ENCODE results near the gene ELF1. TPM values are rescaled to one million over a fixed set of nuclear protein-coding genes. Genes with fewer than 3 reads are reported as not detected.

Gene ELF1
- total and polyA plus RNA-seq, 4 donors, result 20.7 to 41.3 (median 33.8) TPM

DNA sequence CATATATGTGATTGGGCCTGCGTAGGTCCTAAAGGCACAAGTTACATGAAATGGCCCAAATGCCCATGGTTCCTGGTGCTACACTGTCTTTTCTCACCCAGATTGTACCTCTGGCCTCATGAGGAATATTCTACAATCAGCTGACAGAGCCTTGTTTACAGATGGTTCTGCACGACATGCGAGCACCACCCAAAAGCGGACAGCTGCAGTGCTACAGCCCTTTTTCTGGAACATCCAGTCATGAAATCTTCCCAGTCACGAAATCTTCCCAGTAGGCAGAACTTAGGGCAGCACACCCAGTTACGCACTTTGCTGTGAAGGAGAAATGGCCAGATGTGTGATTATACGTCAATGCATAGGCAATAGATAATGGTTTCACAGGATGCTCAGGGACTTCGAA lies 7.7 kb upstream of the ELF1 start:
- Histone ChIP-seq H3K27me3 (ENCODE audit: control insufficient read depth, insufficient read depth, low read length) (no peaks in the 10 kb centered on the region), H3K27ac (ENCODE audit: low read depth, low read length) (no peak overlapping the region)

DNA sequence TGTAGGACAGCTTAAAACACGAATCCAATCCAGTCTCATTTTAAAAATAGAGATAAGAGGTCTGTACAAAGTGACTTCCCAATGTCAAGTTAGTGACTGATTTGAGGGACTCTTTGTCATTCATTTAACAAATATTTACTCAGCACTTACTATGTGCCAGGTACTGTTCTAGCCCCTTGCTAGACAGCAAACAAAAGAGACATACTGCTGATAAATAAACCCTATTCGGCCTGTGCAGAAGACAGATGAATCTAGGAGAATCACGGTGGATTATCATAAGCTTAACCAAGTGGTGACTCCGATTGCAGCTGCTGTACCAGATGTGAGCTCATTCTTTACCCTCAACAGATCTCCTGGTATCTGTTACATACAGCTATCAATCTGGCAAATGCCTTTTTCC lies 6.4 kb upstream of the ELF1 start:
- no peaks in the 10 kb centered on the region for H3K27me3 ChIP-seq (ENCODE audit: control insufficient read depth, insufficient read depth, low read length)
- H3K36me3 ChIP-seq (ENCODE audit: control insufficient read depth, insufficient read depth, low read length), result no peaks in the 10 kb centered on the region
- WGBS (ENCODE audit: insufficient coverage), result 64% methylated on average over 3 of the region's 4 CpGs
- no peaks in the 10 kb centered on the region for H3K9me3 ChIP-seq (ENCODE audit: control insufficient read depth, insufficient read depth, low read length)
- H3K4me1 ChIP-seq (ENCODE audit: control insufficient read depth, insufficient read depth, low read length), result no peaks in the 10 kb centered on the region
- DNase-seq (ENCODE audit: low read depth in 4 of 6, low spot score in 6 of 6), result no peak
- no peak overlapping the region for H3K4me3 ChIP-seq (ENCODE audit: low read depth, low read length)
- no peak overlapping the region for H3K27ac ChIP-seq (ENCODE audit: low read depth, low read length)

More for the DNA sequence above, 7.7 kb upstream of the ELF1 start:
- no peak for DNase-seq (ENCODE audit: low read depth in 4 of 6, low spot score in 6 of 6)
- H3K4me3 ChIP-seq (ENCODE audit: low read depth, low read length), result no peak overlapping the region
- H3K4me1 ChIP-seq (ENCODE audit: control insufficient read depth, insufficient read depth, low read length), result no peaks in the 10 kb centered on the region
- no peaks in the 10 kb centered on the region for H3K9me3 ChIP-seq (ENCODE audit: control insufficient read depth, insufficient read depth, low read length)
- H3K36me3 ChIP-seq (ENCODE audit: control insufficient read depth, insufficient read depth, low read length), result no peaks in the 10 kb centered on the region
- WGBS (ENCODE audit: insufficient coverage), result 97% methylated on average over 8 of the region's 8 CpGs

DNA sequence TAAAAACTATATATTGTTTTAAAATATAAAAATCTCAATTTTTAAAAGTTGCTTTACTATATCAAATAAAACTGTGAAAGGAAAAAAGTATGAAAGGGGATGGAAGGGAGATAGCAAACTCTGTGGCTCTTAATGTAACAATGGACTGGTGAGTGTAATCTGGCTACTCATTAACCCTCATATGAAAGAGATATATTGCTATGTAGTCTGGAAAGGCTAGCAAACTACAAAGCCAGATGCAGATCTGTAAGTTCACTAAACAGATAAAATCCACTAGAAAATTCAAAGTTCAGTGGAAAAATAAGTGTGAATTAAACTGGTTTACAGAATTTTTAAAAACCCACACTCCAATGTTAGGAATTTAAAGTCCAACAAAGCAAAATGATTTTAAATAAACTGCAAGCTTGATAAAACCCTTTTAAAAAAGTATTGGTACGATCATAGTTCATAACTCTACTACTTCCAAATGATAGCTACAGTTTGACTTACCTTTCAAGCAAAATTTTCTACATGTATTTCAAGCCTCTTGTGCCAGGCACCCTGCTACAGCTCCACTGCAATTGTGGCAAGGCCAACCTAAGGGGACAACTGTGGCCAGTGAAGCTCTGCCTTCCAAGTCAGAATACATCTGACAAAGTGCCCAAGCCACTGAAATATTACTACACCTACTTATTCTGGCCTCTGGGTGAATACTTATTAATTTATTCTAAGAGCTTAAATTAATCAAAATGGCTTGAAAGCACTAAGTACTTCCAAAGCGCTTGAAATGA lies 647 bp upstream of the ELF1 start:
- Histone ChIP-seq H3K27me3 (ENCODE audit: control insufficient read depth, insufficient read depth, low read length) (no peaks in the 10 kb centered on the region), H3K4me3 (ENCODE audit: low read depth, low read length) (no peak overlapping the region), H3K36me3 (ENCODE audit: control insufficient read depth, insufficient read depth, low read length) (no peaks in the 10 kb centered on the region), H3K4me1 (ENCODE audit: control insufficient read depth, insufficient read depth, low read length) (no peaks in the 10 kb centered on the region), H3K9me3 (ENCODE audit: control insufficient read depth, insufficient read depth, low read length) (no peaks in the 10 kb centered on the region), H3K27ac (ENCODE audit: low read depth, low read length) (no peak overlapping the region)
- no peak for DNase-seq (ENCODE audit: low read depth in 4 of 6, low spot score in 6 of 6)
- WGBS (ENCODE audit: insufficient coverage), result 100% methylated on average over 1 of the region's 2 CpGs

DNA sequence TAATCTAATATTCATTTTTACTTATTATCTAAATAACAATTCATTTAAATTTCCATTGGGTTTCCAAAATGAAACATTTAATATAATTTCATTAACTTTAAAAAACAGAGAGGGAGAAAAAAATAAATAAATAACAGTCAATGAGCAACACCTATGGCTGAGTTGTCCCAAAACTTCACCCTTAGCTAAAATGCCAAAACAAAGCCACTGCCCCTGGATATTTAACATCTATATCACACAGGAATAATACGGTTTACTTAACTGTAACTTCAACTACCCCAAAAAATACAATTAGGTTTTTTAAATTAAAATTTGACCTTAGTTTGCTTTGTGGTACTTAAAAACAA lies 541 bp downstream of the ELF1 start:
- Histone ChIP-seq H3K27ac (ENCODE audit: low read depth, low read length) (no peak overlapping the region), H3K36me3 (ENCODE audit: control insufficient read depth, insufficient read depth, low read length) (no peaks in the 10 kb centered on the region), H3K9me3 (ENCODE audit: control insufficient read depth, insufficient read depth, low read length) (no peaks in the 10 kb centered on the region), H3K4me1 (ENCODE audit: control insufficient read depth, insufficient read depth, low read length) (no peaks in the 10 kb centered on the region), H3K27me3 (ENCODE audit: control insufficient read depth, insufficient read depth, low read length) (no peaks in the 10 kb centered on the region), H3K4me3 (ENCODE audit: low read depth, low read length) (no peak overlapping the region)
- WGBS (ENCODE audit: insufficient coverage), result no CpG with 5 or more reads among the region's 1 CpG
- no peak for DNase-seq (ENCODE audit: low read depth in 4 of 6, low spot score in 6 of 6)

DNA sequence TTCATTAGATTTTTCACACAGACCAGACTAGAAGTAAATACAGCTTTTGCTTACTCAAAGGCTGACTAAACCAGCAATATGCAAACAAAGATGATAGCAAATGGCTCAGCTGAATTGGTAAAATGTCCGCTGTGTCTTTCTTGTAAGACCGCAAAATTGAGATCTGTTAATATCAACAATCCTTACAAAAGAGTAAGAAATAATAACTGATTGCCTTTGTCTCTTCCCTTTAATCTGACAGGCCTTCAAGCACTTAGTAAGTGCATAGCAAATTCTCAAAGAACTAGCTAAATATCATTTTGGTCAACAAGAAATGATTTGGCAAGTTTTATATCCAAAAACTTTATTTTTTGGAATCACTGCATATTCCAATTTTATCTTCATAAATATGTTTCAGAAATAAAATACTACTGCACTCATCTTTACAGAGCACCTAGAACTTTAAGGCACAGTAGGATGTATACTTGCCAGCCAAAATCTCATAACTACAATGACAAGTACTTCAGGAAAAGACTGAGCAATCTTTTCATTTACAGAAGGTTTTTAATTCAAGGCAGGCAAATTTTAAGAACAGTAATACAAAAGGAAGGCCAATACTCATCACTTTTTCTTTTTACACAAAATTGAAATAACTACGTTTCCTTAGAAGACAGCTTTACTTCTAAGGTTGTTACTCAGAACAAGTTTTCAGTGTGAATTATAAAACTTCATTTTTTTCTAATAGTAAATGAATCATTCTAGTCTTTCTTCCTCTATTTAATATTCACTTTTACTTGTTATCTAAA lies 1.1 kb downstream of the ELF1 start:
- no peaks in the 10 kb centered on the region for H3K36me3 ChIP-seq (ENCODE audit: control insufficient read depth, insufficient read depth, low read length)
- no peaks in the 10 kb centered on the region for H3K4me1 ChIP-seq (ENCODE audit: control insufficient read depth, insufficient read depth, low read length)
- H3K27me3 ChIP-seq (ENCODE audit: control insufficient read depth, insufficient read depth, low read length), result no peaks in the 10 kb centered on the region
- no peak overlapping the region for H3K4me3 ChIP-seq (ENCODE audit: low read depth, low read length)
- no CpG with 5 or more reads among the region's 3 CpGs for WGBS (ENCODE audit: insufficient coverage)
- H3K27ac ChIP-seq (ENCODE audit: low read depth, low read length), result no peak overlapping the region
- H3K9me3 ChIP-seq (ENCODE audit: control insufficient read depth, insufficient read depth, low read length), result no peaks in the 10 kb centered on the region
- DNase-seq (ENCODE audit: low read depth in 4 of 6, low spot score in 6 of 6), result no peak

DNA sequence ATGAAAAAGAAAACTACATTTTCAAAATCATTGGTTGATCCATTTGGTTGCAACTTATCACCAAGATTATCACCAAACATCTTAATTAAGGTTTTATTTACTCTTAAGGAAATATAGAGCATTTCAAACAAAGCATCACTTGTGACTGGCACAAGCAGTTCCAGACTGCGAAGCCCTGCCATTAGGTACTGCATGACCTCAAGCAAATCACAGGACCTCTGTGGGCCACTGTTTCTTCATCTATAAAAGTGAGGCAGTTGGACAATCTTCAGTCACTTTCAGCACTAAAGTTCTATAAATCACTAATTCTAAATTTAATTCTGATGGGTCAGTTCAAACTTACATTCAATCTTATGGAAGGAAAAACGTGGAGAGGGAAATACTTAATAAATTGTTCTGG lies 2.0 kb downstream of the ELF1 start:
- no peak overlapping the region for H3K4me3 ChIP-seq (ENCODE audit: low read depth, low read length)
- no peaks in the 10 kb centered on the region for H3K9me3 ChIP-seq (ENCODE audit: control insufficient read depth, insufficient read depth, low read length)
- 57% methylated on average over 1 of the region's 2 CpGs for WGBS (ENCODE audit: insufficient coverage)
- no peak for DNase-seq (ENCODE audit: low read depth in 4 of 6, low spot score in 6 of 6)
- H3K27ac ChIP-seq (ENCODE audit: low read depth, low read length), result no peak overlapping the region
- H3K36me3 ChIP-seq (ENCODE audit: control insufficient read depth, insufficient read depth, low read length), result no peaks in the 10 kb centered on the region
- H3K27me3 ChIP-seq (ENCODE audit: control insufficient read depth, insufficient read depth, low read length), result no peaks in the 10 kb centered on the region
- H3K4me1 ChIP-seq (ENCODE audit: control insufficient read depth, insufficient read depth, low read length), result no peaks in the 10 kb centered on the region

DNA sequence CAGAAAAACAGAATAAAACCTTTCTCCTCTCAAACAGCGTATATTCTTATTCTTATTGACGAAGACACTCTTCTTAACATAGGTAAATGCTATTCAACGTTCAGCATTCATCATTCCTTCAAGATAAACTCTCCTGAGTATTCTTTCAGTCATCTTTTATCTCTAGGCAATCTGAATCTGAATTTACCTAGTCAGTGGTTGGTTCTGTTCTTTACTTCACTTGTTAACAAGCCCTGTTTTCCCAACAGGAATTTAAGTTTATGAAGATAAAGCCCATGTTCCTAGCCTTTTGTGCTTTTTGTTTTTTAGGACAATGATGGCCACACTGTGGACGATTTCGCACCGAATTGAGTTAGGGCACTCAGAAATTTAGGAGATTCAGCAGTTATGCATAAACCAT lies 3.2 kb downstream of the ELF1 start:
- H3K4me1 ChIP-seq (ENCODE audit: control insufficient read depth, insufficient read depth, low read length), result no peaks in the 10 kb centered on the region
- H3K36me3 ChIP-seq (ENCODE audit: control insufficient read depth, insufficient read depth, low read length), result no peaks in the 10 kb centered on the region
- DNase-seq (ENCODE audit: low read depth in 4 of 6, low spot score in 6 of 6), result no peak
- 50% methylated on average over 1 of the region's 6 CpGs for WGBS (ENCODE audit: insufficient coverage)
- H3K4me3 ChIP-seq (ENCODE audit: low read depth, low read length), result no peak overlapping the region
- H3K27ac ChIP-seq (ENCODE audit: low read depth, low read length), result no peak overlapping the region
- H3K27me3 ChIP-seq (ENCODE audit: control insufficient read depth, insufficient read depth, low read length), result no peaks in the 10 kb centered on the region
- H3K9me3 ChIP-seq (ENCODE audit: control insufficient read depth, insufficient read depth, low read length), result no peaks in the 10 kb centered on the region

DNA sequence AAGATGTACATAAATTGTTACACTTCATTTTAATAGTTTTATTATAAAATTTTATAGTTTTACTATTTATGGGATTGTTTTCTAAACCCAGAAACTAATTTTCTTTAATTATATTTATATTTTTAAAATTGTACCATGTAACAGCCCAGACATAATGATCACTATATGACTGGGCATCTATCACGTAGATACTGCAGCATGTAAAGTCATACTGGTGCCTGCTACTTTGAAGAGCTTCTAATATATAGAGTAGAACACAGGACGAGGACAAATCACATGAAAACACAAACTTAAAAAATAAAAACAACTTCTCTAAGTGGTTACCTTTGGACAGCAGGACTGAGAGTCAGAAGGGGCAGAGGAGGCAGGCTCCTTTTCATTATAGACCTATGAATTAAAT lies 5.3 kb downstream of the ELF1 start:
- no peaks in the 10 kb centered on the region for H3K4me1 ChIP-seq (ENCODE audit: control insufficient read depth, insufficient read depth, low read length)
- H3K27ac ChIP-seq (ENCODE audit: low read depth, low read length), result no peak overlapping the region
- DNase-seq (ENCODE audit: low read depth in 4 of 6, low spot score in 6 of 6), result no peak
- H3K9me3 ChIP-seq (ENCODE audit: control insufficient read depth, insufficient read depth, low read length), result no peaks in the 10 kb centered on the region
- H3K4me3 ChIP-seq (ENCODE audit: low read depth, low read length), result no peak overlapping the region
- no CpG with 5 or more reads among the region's 2 CpGs for WGBS (ENCODE audit: insufficient coverage)
- no peaks in the 10 kb centered on the region for H3K27me3 ChIP-seq (ENCODE audit: control insufficient read depth, insufficient read depth, low read length)
- no peaks in the 10 kb centered on the region for H3K36me3 ChIP-seq (ENCODE audit: control insufficient read depth, insufficient read depth, low read length)

DNA sequence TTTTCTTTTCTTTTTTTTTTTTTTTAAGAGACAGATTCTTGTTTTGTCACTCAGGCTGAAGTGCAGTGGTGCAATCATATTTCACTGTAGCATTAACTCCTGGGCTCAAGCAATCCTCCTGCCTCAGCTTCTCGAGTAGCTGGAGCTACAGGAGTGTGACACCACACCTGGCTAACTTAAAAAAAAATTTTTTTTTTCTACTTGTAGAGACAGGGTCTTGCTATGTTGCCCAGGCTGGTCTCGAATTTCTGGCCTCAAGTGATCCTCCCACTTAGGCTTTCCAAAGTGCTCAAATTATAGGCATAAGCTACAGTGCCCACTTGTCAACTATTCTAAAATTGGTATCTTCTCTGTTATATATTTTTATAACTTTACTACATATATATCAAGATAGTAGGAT lies 6.6 kb downstream of the ELF1 start:
- no CpG with 5 or more reads among the region's 2 CpGs for WGBS (ENCODE audit: insufficient coverage)
- no peak overlapping the region for H3K4me3 ChIP-seq (ENCODE audit: low read depth, low read length)
- no peaks in the 10 kb centered on the region for H3K27me3 ChIP-seq (ENCODE audit: control insufficient read depth, insufficient read depth, low read length)
- no peaks in the 10 kb centered on the region for H3K4me1 ChIP-seq (ENCODE audit: control insufficient read depth, insufficient read depth, low read length)
- no peak overlapping the region for H3K27ac ChIP-seq (ENCODE audit: low read depth, low read length)
- no peaks in the 10 kb centered on the region for H3K9me3 ChIP-seq (ENCODE audit: control insufficient read depth, insufficient read depth, low read length)
- DNase-seq (ENCODE audit: low read depth in 4 of 6, low spot score in 6 of 6), result no peak
- H3K36me3 ChIP-seq (ENCODE audit: control insufficient read depth, insufficient read depth, low read length), result no peaks in the 10 kb centered on the region

DNA sequence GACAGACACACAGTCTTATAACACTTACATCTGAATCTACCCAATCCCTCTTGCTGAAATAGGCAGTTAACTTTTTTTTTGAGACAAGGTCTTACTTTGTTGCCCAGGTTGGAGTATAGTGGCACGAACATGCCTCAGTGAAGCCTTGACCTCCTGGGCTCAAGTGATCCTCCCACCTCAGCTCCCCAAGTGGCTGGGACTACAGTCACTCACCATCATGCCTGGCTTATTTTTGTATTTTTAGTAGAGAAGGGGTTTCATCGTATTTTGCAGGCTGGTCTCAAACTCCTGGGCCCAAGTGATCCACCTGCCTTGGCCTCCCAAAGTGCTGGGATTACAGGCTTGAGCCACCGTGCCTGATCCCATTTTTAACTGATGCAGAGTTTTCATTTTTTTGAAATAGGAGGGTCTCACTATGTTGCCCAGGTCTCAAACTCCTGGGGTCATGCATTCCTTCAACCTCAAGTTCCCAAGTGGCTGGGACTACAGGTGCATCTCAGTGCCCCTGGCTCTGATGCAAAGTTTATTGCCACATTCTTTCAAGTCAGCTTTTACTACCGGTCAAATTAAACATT lies 7.6 kb downstream of the ELF1 start:
- no peak overlapping the region for H3K27ac ChIP-seq (ENCODE audit: low read depth, low read length)
- WGBS (ENCODE audit: insufficient coverage), result 92% methylated on average over 2 of the region's 4 CpGs
- H3K9me3 ChIP-seq (ENCODE audit: control insufficient read depth, insufficient read depth, low read length), result no peaks in the 10 kb centered on the region
- DNase-seq (ENCODE audit: low read depth in 4 of 6, low spot score in 6 of 6), result no peak
- no peaks in the 10 kb centered on the region for H3K36me3 ChIP-seq (ENCODE audit: control insufficient read depth, insufficient read depth, low read length)
- no peaks in the 10 kb centered on the region for H3K4me1 ChIP-seq (ENCODE audit: control insufficient read depth, insufficient read depth, low read length)
- no peak overlapping the region for H3K4me3 ChIP-seq (ENCODE audit: low read depth, low read length)
- no peaks in the 10 kb centered on the region for H3K27me3 ChIP-seq (ENCODE audit: control insufficient read depth, insufficient read depth, low read length)

All from spinal cord (tissue), 10 donors.